GM12801 (cell line): Measurements from ENCODE around the gene TP73.

Source experiments
- TF ChIP-seq, protein P1 (sequence below): IDR thresholded peaks from one replicate; pipeline ENCODE4 v1.5.1; 2011; ENCODE audit warnings: control low read depth; ENCODE audit not compliant: insufficient read length; ENCODE audit errors: extremely low read depth

Gene TP73

GRCh38 chr1:3695326-3696217 lies 43.3 kb downstream of the TP73 start:
- TF ChIP-seq, protein P1, sequence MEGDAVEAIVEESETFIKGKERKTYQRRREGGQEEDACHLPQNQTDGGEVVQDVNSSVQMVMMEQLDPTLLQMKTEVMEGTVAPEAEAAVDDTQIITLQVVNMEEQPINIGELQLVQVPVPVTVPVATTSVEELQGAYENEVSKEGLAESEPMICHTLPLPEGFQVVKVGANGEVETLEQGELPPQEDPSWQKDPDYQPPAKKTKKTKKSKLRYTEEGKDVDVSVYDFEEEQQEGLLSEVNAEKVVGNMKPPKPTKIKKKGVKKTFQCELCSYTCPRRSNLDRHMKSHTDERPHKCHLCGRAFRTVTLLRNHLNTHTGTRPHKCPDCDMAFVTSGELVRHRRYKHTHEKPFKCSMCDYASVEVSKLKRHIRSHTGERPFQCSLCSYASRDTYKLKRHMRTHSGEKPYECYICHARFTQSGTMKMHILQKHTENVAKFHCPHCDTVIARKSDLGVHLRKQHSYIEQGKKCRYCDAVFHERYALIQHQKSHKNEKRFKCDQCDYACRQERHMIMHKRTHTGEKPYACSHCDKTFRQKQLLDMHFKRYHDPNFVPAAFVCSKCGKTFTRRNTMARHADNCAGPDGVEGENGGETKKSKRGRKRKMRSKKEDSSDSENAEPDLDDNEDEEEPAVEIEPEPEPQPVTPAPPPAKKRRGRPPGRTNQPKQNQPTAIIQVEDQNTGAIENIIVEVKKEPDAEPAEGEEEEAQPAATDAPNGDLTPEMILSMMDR, result no peak

- TF ChIP-seq, protein P1, result no peak
Measured at GRCh38 chr1:3696689-3697088, 44.4 kb downstream of the TP73 start.

DNA sequence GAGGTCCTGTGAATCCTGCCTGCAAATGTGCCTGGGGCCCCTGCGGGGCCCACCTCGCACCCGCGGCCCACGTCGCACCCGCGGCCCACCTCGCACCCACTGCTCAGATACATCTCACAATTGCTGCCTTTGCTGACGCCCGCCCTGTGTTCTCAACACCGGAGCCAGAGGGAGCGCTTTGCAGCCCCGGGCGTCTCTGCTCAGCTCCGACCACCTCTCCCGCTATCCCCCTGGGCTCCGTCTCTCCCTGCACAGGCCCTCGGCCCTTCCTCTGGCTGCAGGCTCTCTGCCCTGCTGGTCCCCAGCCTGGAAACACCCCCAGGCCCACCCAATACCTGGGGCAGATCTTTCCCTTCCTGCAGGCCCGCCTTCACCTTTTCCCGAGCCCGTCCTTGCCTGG lies 44.8 kb downstream of the TP73 start:
- TF ChIP-seq, protein P1, result no peak

DNA sequence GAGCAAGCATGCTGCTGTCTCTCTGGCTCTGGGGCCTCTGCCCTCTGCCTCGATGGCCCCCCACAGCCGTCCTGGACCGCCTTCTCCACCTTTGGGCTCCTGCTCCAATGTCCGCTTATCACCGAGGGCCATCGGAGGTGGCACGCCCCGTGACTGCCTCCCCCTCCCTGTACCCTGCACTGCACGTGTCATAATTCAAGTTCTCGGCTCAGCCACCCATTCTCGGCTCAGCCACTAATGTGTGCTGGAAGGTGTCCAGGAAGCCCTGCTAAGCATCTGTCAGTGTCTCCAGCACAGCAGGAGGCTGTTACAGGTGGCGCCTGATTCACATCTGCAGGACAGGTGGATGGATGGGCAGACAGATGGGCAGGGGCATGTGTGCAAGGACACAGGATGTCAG lies 45.5 kb downstream of the TP73 start:
- TF ChIP-seq, protein P1, result no peak

DNA sequence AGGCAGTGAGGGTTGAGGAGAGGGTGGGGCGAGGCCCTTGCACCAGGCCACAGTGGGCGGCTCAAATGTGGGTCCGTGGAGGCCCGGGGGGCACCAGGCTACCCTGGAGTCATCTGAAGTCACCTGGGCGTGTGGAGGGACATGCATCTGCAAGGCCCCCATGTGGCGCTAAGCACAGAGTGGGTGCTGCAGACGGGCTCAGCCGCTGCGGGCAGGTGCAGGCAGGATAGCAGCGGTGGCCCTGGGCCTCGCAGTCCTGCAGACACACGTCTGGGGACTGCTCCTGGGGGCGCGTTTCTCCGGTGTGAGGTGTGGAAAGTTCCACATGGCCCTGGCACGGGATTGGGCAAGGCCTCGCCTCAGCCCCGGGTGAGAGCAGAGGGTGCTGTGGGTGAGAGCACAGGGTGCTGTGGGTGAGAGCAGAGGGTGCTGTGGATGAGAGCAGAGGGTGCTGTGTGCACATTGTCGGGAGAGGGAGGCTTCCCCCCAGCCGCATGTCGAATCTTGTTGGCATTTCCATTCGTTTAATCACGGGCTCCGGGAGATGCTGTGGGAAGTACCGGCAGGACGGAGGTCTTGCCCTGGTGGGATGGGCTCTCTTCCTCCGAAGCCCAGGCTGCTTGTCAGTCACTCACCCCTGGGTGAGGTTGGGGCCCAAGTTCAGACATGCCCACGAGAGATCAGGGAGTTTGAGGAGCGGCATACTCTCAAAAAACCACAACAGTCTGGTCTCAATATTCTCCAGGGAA lies 46.5 kb downstream of the TP73 start:
- TF ChIP-seq, protein P1, result no peak

DNA sequence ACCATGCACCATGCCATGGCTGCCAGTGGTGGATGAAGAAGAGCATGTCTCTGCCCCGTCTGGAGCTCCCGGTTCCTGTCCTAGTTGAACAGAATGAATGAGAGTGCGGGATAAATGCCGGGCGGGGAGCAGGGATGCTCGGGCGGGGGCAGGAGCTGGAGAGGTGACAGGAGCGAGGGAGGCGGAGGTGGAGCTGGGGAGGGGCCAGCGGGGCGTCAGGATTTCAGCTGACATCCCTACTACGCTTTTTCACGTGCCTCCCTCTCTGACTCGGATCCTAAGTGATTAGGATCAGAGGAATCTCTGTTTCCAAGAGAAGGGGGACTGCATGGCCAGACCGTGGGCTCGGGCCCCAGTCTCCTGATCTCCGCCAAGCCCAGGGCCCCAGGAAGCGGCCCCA lies 47.3 kb downstream of the TP73 start:
- TF ChIP-seq, protein P1, result no peak

- TF ChIP-seq, protein P1, result no peak
Measured at GRCh38 chr1:3700631-3701030, 48.3 kb downstream of the TP73 start.
